ENCODE measurements around the gene DHRS7. TPM values are rescaled to one million over a fixed set of nuclear protein-coding genes. Genes with fewer than 3 reads are reported as not detected.
A peak's percentile ranks its signal among the peaks of the same experiment; 100 is the strongest.

DHRS7 gene
- total and polyA plus RNA-seq, 10 of the 15 experiments (the other 5 are each of a cell fraction or from before 2014, with no cell fraction given): 55.0 to 99.8 (median 62.2) TPM

- TF ChIP-seq CUX1 (IDR thresholded peaks at IDR 0.05; ENCODE audit: insufficient replicate concordance, low read depth, low read length) (peak; percentile 98), EZH2 (IDR thresholded peaks at IDR 0.05; ENCODE audit: borderline replicate concordance, control insufficient read depth, low read depth, low read length) (no peak), MYB (IDR thresholded peaks at IDR 0.05; ENCODE audit: borderline replicate concordance, low read depth, low read length) (peak; percentile 74), SMARCA5 (IDR thresholded peaks at IDR 0.05) (0 out of 2 replicates have a peak, but pooled peaks have one; percentile 52), RELB (IDR thresholded peaks at IDR 0.05; ENCODE audit: low read depth) (no peak), SUZ12 (IDR thresholded peaks at IDR 0.05; ENCODE audit: unreplicated experiment) (no peak), ZBTB40 (IDR thresholded peaks at IDR 0.05; ENCODE audit: borderline replicate concordance) (no peak), PKNOX1 (IDR thresholded peaks at IDR 0.05) (peak; percentile 9; the same call in 1 of the 2 replicates), YY1 (IDR thresholded peaks at IDR 0.05; ENCODE audit: low read depth, low read length) (peak; percentile 56; the same call in 1 of the 2 replicates), E2F4 (IDR thresholded peaks at IDR 0.05; ENCODE audit: low read depth, low read length) (no peak), ZSCAN29 (IDR thresholded peaks at IDR 0.05) (no peak), POU2F2 (IDR thresholded peaks at IDR 0.05; ENCODE audit: borderline replicate concordance, low read depth, low read length) (peak; percentile 97), CHD2 (IDR thresholded peaks at IDR 0.05; ENCODE audit: borderline replicate concordance, low read depth, low read length) (peak; percentile 45; the same call in 1 of the 2 replicates), BHLHE40 (IDR thresholded peaks at IDR 0.05; ENCODE audit: borderline replicate concordance in 1 of 2, low read depth in 2 of 2, low read length in 1 of 2) (peak; percentile 61 to 74; a peak in 3 of 4 replicates)
Measured at GRCh38 chr14:60204104-60204842, 39.1 kb upstream of the DHRS7 start (continued).

Data from GM12878 (cell line).